Caki2 (cell line): ENCODE measurements around the gene TUBB3. TPM values are rescaled to one million over a fixed set of nuclear protein-coding genes. Genes with fewer than 3 reads are reported as not detected.
"Not testable (repeated sequence)": the region's sequence is repeated elsewhere in the genome, so short reads cannot be mapped to it uniquely, and the experiment has no call there.

Experiments
- DNase-seq: peaks from one replicate; pipeline ENCODE4 v3.0.0-alpha.2; 2015; ENCODE audit warnings: low read depth
- in situ Hi-C: cut with HindIII; loops from 2 replicates; pipeline ENCODE4 v1.10.0; 2016; ENCODE audit warnings: low sequenced_read_pairs, low pct_unique_long_range_greater_than_20kb, mixed read lengths
- total RNA-seq: library from RNA; depleted of rRNA; stranded (reverse); fragments of >200 nt; shearing (Covaris generic); gene quantifications from 2 replicates; pipeline ENCODE4 v1.2.3, GENCODE V29; 2014; ENCODE audit warnings: low replicate concordance

Gene TUBB3
- total RNA-seq, 1 experiment from 2014 or later, result 116 TPM

- in situ Hi-C loops, result no loop called here
- no peak for DNase-seq
Observed at GRCh38 chr16:89913408-89914387, 9.4 kb upstream of the TUBB3 start.

- in situ Hi-C loops, DNase-seq: not testable (repeated sequence)
Observed at GRCh38 chr16:89914642-89915285, 8.4 kb upstream of the TUBB3 start.

DNA sequence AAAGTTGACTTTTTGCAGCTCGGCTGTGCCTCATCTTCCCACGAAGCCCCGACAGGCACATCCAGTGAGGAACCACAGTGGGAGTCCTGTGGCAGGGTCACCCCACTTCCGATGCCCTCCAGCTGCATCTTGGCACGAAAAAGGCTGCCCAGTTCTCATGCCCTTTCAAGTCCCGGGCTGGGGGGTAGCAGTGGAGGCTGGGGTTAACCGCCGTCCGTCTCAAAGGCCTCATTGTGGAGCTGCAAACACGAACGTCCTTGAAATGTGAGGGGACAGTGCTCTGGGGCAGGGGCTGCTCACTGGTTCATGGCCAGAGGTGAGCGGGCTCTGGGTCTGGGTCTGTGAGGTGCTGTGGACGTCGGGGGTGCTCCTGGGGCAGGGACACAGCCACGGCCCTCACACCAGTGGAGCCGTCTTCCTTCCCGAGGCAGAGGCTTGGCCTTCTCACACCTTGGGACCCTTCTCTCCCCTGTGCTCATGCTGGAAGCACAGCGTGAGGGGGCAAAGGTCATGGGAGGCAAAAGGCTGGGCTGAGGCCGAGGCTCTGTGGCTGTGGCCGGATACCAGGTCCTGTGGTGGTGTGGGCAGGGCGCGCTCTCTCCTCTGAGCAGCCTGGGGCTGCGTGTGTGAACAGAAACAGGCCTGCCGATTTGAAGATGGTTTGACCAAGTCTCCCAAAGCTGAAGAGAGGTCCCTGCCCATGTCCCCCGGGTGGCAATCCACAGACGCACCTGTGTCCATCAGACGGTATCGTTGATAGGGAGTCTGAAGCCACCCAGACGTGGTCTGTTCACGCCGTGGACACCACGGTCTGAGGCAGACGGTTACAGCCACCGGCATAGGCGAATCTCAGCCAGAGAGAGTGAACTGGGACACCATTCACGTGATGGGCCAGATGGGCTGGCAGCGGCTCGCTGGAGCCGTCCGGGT, 7.6 kb upstream of the TUBB3 start:
- no peak for DNase-seq
- in situ Hi-C loops, result no loop called here

DNA sequence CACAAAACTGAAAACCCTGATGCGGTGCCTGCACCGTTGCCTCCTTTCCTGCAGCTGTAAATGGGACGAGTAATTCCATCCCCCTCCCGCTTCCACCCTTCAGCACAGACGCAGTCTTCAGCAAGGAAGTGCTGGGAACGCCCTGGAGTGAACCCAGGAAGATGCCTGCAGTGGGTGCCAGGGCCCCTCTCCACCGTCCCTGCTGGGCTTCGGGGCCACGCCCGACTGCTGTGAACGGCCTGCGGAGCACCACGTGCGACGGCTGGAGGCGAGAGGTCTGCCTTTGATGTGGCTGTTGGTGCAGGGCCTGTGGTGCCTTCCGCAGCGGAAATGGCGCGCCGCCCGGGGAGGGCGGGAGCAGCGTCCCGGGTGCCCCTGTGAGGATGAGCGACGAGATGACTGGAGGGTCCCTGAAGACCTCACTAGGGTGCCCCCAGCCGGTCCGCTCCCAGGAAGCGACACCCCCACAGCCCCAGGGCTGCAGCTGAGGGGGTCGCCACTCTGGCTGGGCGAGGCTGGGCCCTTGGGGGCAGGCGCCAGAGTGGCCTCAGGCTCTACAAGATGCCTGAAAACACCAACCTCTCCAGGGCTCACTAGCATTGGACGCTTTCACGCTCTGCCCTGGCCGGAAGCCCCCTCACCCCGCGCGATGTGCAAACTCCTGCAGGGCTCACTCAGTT, 5.2 kb upstream of the TUBB3 start:
- peak; percentile 92 for DNase-seq
- in situ Hi-C loops, result no loop called here

- in situ Hi-C loops, result no loop called here
- peak; percentile 62 for DNase-seq
Observed at GRCh38 chr16:89918453-89919347, 4.4 kb upstream of the TUBB3 start, which contains the start of gene MC1R. MC1R (plus strand) TSS chr16:89918862; CDS start chr16:89919259, 397 bp downstream.

- in situ Hi-C loops, result no loop called here
- no peak for DNase-seq
Observed at GRCh38 chr16:89919535-89920406, 3.4 kb upstream of the TUBB3 start.

- DNase-seq, result no peak
- in situ Hi-C loops, result no loop called here
Observed at GRCh38 chr16:89920723-89921122, 2.4 kb upstream of the TUBB3 start.

GRCh38 chr16:89921131-89921701, 1.9 kb upstream of the TUBB3 start:
- no peak for DNase-seq
- in situ Hi-C loops, result no loop called here

- in situ Hi-C loops, result no loop called here
- peak; percentile 85 for DNase-seq
Observed at GRCh38 chr16:89921702-89922476, 1.3 kb upstream of the TUBB3 start.

- peak; percentile 91 for DNase-seq
- in situ Hi-C loops, result no loop called here
Observed at GRCh38 chr16:89922477-89922883, 662 bp upstream of the TUBB3 start.

- DNase-seq, result no peak
- in situ Hi-C loops, result no loop called here
Observed at GRCh38 chr16:89923640-89924296, 626 bp downstream of the TUBB3 start.

DNA sequence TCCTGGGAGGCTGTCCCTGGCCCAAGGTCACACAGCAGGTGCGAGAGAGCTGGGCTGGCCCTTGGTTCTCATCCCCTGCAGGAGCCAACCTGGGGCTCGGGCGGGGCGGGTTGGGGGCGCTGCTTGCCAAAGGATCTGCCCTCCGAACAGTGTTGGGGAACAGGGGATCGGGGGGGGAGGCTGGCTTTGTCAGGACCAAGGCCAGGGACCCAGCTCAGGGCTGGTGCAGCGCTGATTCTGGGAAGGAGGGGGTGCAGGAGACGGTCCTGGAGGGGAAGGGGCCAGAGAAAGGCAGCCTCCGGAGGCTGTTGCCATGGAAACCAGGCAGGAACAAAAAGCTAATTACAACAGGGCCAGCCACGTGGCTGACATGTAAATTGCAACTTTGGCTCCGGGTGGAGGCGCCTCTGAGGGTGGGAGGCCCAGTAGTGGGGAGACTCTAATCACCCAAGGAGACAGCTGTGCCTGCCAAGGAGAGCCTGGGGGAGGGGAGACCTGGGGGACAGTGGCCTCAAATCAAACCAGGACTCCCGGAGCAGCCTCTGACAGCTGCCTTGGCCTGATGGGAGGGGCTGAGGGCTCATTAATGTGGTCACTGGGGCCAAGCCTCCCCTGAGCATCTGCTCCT, 1.3 kb downstream of the TUBB3 start:
- in situ Hi-C loops, result no loop called here
- no peak for DNase-seq

DNA sequence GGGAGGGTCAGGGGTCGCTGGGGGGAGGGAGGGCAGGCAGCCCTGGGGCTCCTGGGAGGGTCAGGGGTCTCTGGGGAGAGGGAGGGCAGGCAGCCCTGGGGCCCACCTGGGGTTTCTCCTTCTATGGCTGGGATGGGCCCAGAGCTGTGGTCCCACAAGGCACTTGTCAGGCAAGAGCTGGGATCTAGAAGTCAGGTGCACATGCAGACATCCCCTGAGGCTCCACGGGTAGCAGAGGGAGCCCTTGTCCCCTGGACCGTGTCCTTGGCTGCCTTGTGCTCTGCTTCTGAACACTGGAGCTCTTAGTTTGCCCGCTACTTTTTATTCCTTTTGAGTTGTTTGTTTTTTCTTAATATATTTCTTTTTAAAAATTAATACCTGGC, 1.8 kb downstream of the TUBB3 start:
- no peak for DNase-seq
- in situ Hi-C loops, result no loop called here

DNA sequence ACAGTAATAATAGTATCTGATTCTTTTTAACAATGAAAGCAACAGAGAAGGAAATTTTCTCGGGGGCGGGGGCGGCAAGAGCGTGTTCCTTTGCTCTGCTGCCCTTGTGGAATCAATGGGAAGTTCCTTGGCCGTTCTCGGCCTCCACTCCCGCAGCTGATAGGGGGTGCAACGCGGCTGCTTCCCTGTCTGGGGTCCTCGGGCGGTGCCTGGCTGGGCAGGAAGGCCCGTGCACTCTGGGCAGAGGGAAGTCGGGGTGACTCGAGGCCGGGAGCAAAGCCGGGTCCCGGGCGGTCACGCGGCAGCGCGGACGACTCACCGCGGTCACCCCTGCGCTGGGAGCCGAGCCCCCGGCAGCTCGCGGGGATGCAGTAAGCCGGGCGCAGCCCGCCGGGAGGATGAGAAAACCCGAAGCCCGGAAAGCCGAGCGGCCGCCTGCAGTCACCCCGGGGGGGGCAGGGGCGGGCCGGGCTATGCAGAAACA, 2.5 kb downstream of the TUBB3 start:
- DNase-seq, result no peak
- in situ Hi-C loops, result no loop called here
